ENCODE results near the gene SLC22A5. TPM values are rescaled to one million over a fixed set of nuclear protein-coding genes. Genes with fewer than 3 reads are reported as not detected.

Gene SLC22A5
- total and polyA plus RNA-seq, 9 of the 15 experiments (the other 6 are each of a cell fraction or from before 2014, with no cell fraction given): 3.0 to 16.6 (median 8.3) TPM

DNA sequence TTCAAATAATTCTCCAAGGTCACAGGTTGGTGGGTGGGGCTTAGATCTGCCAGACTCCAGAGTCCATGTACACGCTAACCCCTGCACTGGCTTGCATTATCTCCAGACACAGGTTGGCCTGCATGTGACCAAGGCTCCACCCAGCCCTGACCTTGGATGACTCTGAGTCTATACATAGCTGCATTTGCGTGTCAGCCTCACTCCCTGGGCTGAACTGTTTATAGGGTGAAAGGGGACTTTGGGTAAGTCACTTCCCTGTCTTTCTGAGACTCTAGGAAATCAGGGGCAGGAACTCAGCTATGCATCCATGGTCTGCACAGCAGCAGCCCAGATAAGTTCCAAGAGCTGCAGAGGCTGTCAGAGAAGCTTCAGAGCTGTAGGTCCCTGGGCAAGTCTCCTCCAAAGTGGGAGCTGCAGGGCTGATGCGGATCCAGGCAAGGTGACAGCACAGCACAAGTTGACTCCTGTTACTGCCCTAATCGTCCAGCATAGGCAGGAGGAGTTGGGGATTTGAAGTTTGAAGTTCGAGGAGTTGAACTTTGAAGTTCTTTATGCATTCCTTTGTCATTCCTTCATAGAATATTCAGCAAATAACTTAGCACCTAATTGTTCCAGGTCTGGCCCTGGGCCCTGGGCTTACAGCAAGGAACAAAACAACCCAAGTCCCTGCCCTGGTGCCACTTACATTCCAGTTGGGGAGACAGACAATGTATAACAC, 53.4 kb downstream of the SLC22A5 start (continued):
- TF ChIP-seq ZBTB40 (IDR thresholded peaks at IDR 0.05) (no peak), ZBTB40 (CRISPR knock-in tag; IDR thresholded peaks at IDR 0.05) (no peak), ELF1 (tag; IDR thresholded peaks at IDR 0.05) (0 out of 2 replicates have a peak, but pooled peaks have one; percentile 26), NR4A1 (CRISPR knock-in tag; IDR thresholded peaks at IDR 0.05) (no peak), NR4A1 (tag; IDR thresholded peaks at IDR 0.05) (peak; percentile 82), TAF9B (IDR thresholded peaks at IDR 0.05; ENCODE audit: partially characterized antibody) (peak; percentile 76), ZNF589 (CRISPR knock-in tag; IDR thresholded peaks at IDR 0.05; ENCODE audit: low read depth) (0 out of 2 replicates have a peak, but pooled peaks have one; percentile 39), HNRNPUL1 (IDR thresholded peaks at IDR 0.05; ENCODE audit: low read length) (no peak), DMBX1 (CRISPR knock-in tag; IDR thresholded peaks at IDR 0.05; ENCODE audit: borderline replicate concordance) (peak; percentile 82; the same call in 1 of the 2 replicates), ZNF766 (CRISPR knock-in tag; conservative IDR thresholded peaks at IDR 0.05) (peak; percentile 75), UBTF (IDR thresholded peaks at IDR 0.05; ENCODE audit: borderline replicate concordance in 1 of 2, low read depth in 2 of 2, low read length in 2 of 2) (no peak)
- TF ChIP-seq, protein P1, sequence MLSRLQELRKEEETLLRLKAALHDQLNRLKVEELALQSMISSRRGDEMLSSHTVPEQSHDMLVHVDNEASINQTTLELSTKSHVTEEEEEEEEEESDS (CRISPR knock-in tag; IDR thresholded peaks at IDR 0.05): no peak
- TF ChIP-seq, protein P2, sequence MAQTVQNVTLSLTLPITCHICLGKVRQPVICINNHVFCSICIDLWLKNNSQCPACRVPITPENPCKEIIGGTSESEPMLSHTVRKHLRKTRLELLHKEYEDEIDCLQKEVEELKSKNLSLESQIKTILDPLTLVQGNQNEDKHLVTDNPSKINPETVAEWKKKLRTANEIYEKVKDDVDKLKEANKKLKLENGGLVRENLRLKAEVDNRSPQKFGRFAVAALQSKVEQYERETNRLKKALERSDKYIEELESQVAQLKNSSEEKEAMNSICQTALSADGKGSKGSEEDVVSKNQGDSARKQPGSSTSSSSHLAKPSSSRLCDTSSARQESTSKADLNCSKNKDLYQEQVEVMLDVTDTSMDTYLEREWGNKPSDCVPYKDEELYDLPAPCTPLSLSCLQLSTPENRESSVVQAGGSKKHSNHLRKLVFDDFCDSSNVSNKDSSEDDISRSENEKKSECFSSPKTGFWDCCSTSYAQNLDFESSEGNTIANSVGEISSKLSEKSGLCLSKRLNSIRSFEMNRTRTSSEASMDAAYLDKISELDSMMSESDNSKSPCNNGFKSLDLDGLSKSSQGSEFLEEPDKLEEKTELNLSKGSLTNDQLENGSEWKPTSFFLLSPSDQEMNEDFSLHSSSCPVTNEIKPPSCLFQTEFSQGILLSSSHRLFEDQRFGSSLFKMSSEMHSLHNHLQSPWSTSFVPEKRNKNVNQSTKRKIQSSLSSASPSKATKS (CRISPR knock-in tag; IDR thresholded peaks at IDR 0.05): no peak
